ENCODE measurements around the gene RALGAPA1.

- TF ChIP-seq, protein P1, sequence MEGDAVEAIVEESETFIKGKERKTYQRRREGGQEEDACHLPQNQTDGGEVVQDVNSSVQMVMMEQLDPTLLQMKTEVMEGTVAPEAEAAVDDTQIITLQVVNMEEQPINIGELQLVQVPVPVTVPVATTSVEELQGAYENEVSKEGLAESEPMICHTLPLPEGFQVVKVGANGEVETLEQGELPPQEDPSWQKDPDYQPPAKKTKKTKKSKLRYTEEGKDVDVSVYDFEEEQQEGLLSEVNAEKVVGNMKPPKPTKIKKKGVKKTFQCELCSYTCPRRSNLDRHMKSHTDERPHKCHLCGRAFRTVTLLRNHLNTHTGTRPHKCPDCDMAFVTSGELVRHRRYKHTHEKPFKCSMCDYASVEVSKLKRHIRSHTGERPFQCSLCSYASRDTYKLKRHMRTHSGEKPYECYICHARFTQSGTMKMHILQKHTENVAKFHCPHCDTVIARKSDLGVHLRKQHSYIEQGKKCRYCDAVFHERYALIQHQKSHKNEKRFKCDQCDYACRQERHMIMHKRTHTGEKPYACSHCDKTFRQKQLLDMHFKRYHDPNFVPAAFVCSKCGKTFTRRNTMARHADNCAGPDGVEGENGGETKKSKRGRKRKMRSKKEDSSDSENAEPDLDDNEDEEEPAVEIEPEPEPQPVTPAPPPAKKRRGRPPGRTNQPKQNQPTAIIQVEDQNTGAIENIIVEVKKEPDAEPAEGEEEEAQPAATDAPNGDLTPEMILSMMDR (IDR thresholded peaks at IDR 0.05; ENCODE audit: low read depth, low read length), result no peak
- TF ChIP-seq EZH2phosphoT487 (IDR thresholded peaks at IDR 0.05; ENCODE audit: low read depth), result no peak
Measured at GRCh38 chr14:35504260-35504659, 304.8 kb downstream of the RALGAPA1 start.
